Transverse colon (tissue), 4 donors: ENCODE measurements around the gene PRCC. TPM values are rescaled to one million over a fixed set of nuclear protein-coding genes. Genes with fewer than 3 reads are reported as not detected.

Experiments used
- DNase-seq: peaks from one replicate; pipeline ENCODE4 v3.0.0-alpha.2; 2019
- H3K27ac ChIP-seq, 4 donors: fragments of 200-600 bp; sonication (generic); 2 replicates each; pipeline ENCODE4 v1.5.1; 2016 to 2018; ENCODE audit warnings: inconsistent platforms in 4 of 4
- H3K27me3 ChIP-seq: fragments of 200-600 bp; sonication (generic); 2 replicates; pipeline ENCODE4 v1.5.1; 2017; ENCODE audit warnings: inconsistent platforms
- H3K36me3 ChIP-seq, 4 donors: fragments of 200-600 bp; sonication (generic); 2 replicates each; pipeline ENCODE4 v1.5.1; 2017 to 2019; ENCODE audit warnings: inconsistent platforms in 4 of 4
- H3K4me1 ChIP-seq, 4 donors: fragments of 200-600 bp; sonication (generic); 2 replicates each; pipeline ENCODE4 v1.5.1; 2017 to 2020; ENCODE audit warnings: inconsistent platforms in 4 of 4
- H3K4me3 ChIP-seq, 4 donors: fragments of 200-600 bp; sonication (generic); 1 replicate in 1 of 4; 2 replicates in 3 of 4; pipeline versions ENCODE4 v1.5.1 to v1.6.1; 2017 to 2019; ENCODE audit warnings: inconsistent platforms in 4 of 4
- H3K9me3 ChIP-seq, 2 donors: fragments of 200-600 bp; sonication (generic); 2 replicates each; pipeline ENCODE4 v1.5.1; 2017 to 2019; ENCODE audit warnings: inconsistent platforms in 2 of 2
- EP300 ChIP-seq: sonication (generic); formaldehyde crosslinking; IDR thresholded peaks from one replicate; pipeline ENCODE4 v1.6.1; 2017; ENCODE audit warnings: antibody characterized with exemption, low read depth
- POLR2A ChIP-seq: fragments of 450-650 bp; IDR thresholded peaks from one replicate; pipeline ENCODE4 v1.6.1; 2016; ENCODE audit warnings: antibody characterized with exemption, mild to moderate bottlenecking, moderate library complexity
- POLR2AphosphoS5 ChIP-seq, 3 donors: sonication (generic); formaldehyde crosslinking; IDR thresholded peaks; one replicate each; pipeline ENCODE4 v1.6.1; 2016; ENCODE audit warnings: antibody characterized with exemption in 3 of 3
- WGBS, 2 donors: methylation state at CpG; one replicate each; pipeline ENCODE4 v1.1.5; 2018; ENCODE audit warnings: low coverage in 1 of 2; 5-methylcytosine and 5-hydroxymethylcytosine counted together
- in situ Hi-C, 4 donors: fragments of 200-750 bp; cut with MboI; loops; one replicate each; pipeline versions ENCODE4 v1.15.0 to v1.15.1; 2017; ENCODE audit warnings: low sequenced_read_pairs in 3 of 4, low pct_ligation_motif_present in 1 of 4, low pct_unique_long_range_greater_than_20kb in 1 of 4
- intact Hi-C: fragments of 100-400 bp; cut with DNase I; formaldehyde crosslinking; loops from one replicate; pipeline ENCODE4 v1.15.1; 2023; ENCODE audit warnings: low total_unique reads
- total RNA-seq, 4 donors: library from RNA; depleted of rRNA; stranded (reverse); fragments of >200 nt; gene quantifications; one replicate each; pipeline ENCODE4 v1.1.0, GENCODE V29; 2016
- TF ChIP-seq, protein P1 (sequence below), 5 experiments: fragments of 200-600 bp in 3 of 5; fragments of 450-650 bp in 2 of 5; sonication (generic) in 3 of 5; IDR thresholded peaks; 1 replicate in 2 of 5; 2 replicates in 3 of 5; pipeline ENCODE4 v1.5.1; 2016 to 2017; ENCODE audit warnings: antibody characterized with exemption in 5 of 5, inconsistent platforms in 3 of 5, mild to moderate bottlenecking in 2 of 5, moderate library complexity in 1 of 5

Gene PRCC
- total RNA-seq, 4 donors from 2014 or later: 15.1 to 69.9 (median 39.4) TPM

DNA sequence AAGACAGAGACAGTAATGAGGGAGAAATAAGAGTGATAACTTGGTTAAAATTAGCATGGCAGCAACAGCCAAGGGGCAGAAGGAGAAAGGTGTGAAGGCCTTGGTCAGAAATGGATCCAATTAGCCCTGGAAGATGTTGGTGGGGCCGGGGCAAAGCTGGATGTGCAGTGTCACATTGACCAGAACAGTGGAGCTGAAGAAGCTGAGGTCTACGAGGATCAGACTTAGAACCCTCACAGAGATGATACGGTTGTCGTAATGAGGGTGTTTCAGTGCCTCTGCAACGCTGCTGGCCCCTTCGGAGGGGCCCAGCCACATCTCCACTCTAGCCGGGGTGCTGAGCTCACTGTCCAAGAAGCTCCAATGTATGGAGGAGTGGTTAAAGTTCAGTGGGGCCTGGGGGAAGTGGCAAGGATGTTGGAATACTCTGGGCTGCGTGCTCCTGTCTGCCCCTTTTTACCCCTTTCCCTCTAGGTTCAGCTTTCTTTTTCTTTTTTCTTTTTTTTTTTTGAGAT is 35.1 kb downstream of the PRCC start:
- TF ChIP-seq POLR2AphosphoS5 (IDR thresholded peaks at IDR 0.05) (no peak), EP300 (no peak), POLR2A (no peak)
- TF ChIP-seq, protein P1, sequence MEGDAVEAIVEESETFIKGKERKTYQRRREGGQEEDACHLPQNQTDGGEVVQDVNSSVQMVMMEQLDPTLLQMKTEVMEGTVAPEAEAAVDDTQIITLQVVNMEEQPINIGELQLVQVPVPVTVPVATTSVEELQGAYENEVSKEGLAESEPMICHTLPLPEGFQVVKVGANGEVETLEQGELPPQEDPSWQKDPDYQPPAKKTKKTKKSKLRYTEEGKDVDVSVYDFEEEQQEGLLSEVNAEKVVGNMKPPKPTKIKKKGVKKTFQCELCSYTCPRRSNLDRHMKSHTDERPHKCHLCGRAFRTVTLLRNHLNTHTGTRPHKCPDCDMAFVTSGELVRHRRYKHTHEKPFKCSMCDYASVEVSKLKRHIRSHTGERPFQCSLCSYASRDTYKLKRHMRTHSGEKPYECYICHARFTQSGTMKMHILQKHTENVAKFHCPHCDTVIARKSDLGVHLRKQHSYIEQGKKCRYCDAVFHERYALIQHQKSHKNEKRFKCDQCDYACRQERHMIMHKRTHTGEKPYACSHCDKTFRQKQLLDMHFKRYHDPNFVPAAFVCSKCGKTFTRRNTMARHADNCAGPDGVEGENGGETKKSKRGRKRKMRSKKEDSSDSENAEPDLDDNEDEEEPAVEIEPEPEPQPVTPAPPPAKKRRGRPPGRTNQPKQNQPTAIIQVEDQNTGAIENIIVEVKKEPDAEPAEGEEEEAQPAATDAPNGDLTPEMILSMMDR (IDR thresholded peaks at IDR 0.05): no peak
- Histone ChIP-seq H3K36me3 (peaks cover 0 to 35% (median 15%) of the 10 kb centered on the region in 4 donors), H3K27me3 (no peaks in the 10 kb centered on the region), H3K4me3 (no peak overlapping the region), H3K27ac (no peak overlapping the region), H3K9me3 (no peaks in the 10 kb centered on the region), H3K4me1 (peaks cover 5 to 28% (median 8%) of the 10 kb centered on the region in 4 donors)
- no peak for DNase-seq
- intact Hi-C loops (no loop called here), in situ Hi-C loops (no loop called here)
- WGBS, 2 donors: 91 to 92% methylated on average over 2 to 8 of the region's 8 CpGs

DNA sequence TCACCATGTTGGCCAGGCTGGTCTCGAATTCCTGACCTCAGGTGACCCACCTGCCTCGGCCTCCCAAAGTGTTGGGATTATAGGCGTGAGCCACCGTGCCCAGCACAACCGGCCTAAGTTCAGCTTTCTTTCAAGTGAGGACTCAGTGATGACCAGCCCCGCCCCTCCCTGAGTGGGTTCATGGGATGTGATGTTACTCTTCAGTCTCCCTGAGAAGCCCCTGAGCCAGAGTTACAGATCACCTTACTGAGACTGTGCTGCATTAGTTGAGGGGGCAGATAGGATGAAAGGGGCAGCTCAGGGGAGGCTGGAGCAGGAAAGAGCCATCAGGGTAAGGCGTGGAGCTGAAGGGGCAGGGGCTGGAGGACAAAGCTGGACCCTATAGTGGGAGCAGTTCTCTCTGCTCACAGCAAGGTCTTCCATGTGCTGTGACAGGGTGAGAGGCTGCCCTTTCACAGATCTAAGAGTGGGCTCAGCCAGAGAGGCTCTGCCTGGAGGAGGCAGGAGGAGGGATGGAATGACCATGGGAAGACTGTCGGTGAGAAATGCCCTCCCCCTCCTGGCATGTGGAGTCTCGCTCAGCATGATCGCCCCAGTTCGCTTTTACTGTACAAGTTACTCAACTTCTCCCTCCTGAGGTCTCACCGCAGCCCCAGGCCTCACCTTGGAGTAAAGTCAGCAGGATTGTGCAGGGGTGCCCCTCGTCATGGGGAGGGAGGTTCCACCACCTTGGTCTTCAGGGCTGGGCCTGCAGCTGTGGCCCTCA is 35.9 kb downstream of the PRCC start:
- TF ChIP-seq POLR2AphosphoS5 (IDR thresholded peaks at IDR 0.05) (no peak), EP300 (no peak), POLR2A (no peak)
- TF ChIP-seq, protein P1 (IDR thresholded peaks at IDR 0.05): no peak
- in situ Hi-C loops: no loop called here
- H3K4me1 ChIP-seq: peaks cover 5 to 28% (median 8%) of the 10 kb centered on the region in 4 donors

DNA sequence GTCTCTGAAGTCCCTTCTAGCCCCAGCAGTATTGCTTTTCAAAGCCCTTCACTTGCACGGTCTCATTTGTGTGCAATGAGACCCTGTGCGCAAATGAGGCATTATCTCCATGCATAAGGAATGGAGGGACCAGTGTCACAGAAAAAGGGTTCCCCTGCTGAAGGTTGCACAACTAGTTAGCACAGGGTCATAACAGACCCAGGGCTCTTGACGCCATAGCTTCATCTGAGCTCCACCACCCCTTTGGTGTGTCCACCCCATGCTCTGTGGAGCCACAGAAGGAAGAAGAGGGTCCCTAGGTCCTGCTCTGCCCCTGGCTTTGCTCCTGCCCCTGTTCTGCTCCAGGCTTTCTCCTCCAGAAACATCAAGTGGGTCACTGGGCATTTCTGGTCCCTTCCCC is 36.7 kb downstream of the PRCC start:
- intact Hi-C loops (no loop called here), in situ Hi-C loops (no loop called here)
- Histone ChIP-seq H3K27me3 (no peaks in the 10 kb centered on the region), H3K4me3 (no peak overlapping the region), H3K4me1 (peaks cover 5 to 28% (median 8%) of the 10 kb centered on the region in 4 donors), H3K36me3 (peaks cover 0 to 25% (median 9%) of the 10 kb centered on the region in 4 donors), H3K9me3 (no peaks in the 10 kb centered on the region), H3K27ac (no peak overlapping the region)
- DNase-seq: no peak
- 62% methylated on average over 3 of the region's 3 CpGs; no CpG with 5 or more reads in 1 of the 2 donors for WGBS, 2 donors
- TF ChIP-seq, protein P1 (IDR thresholded peaks at IDR 0.05): no peak

More for the DNA sequence above, 35.9 kb downstream of the PRCC start:
- H3K36me3 ChIP-seq: peaks cover 0 to 28% (median 12%) of the 10 kb centered on the region in 4 donors
- H3K27ac ChIP-seq: no peak overlapping the region
- WGBS, 2 donors: 90 to 91% methylated on average over 5 to 13 of the region's 13 CpGs
- no peaks in the 10 kb centered on the region for H3K27me3 ChIP-seq
- intact Hi-C loops: no loop called here
- H3K4me3 ChIP-seq: no peak overlapping the region
- H3K9me3 ChIP-seq: no peaks in the 10 kb centered on the region
- no peak for DNase-seq

DNA sequence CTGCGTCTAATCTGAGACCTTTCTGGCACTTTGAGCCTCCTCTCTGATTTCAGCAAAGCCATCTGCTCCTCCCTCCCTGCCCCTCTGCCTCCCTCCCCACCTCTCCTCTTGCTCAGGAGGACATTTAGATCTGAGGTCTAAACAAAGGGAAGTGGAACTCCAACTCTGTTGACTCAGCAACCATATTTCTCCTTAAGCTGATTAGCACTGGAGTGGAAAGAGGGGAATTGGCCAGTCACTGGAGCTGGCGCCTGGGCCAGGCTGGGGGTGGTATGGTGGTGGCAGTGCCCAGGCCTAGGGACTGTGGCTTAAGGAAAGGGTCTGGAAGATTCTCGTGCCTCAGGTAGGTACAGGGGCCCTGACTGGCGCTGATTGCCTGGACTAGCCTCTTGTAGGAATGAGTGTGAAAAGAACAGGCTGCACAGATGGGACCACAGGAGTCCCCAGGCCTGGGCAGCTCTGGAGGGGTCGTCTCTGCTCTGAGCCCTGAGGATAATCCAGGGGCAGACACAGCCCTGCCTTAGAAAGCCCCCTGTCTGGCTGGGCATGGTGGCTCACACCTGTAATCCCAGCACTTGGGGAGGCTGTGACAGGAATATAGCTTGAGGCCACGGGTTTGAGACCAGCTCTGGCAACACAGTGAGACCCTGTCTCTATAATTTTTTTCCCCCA is 37.4 kb downstream of the PRCC start:
- Histone ChIP-seq H3K4me1 (peaks cover 5 to 28% (median 8%) of the 10 kb centered on the region in 4 donors), H3K4me3 (no peak overlapping the region), H3K27me3 (no peaks in the 10 kb centered on the region), H3K27ac (no peak overlapping the region), H3K9me3 (no peaks in the 10 kb centered on the region), H3K36me3 (peaks cover 0 to 19% (median 5%) of the 10 kb centered on the region in 4 donors)
- in situ Hi-C loops: no loop called here
- TF ChIP-seq POLR2A (no peak), EP300 (no peak), POLR2AphosphoS5 (IDR thresholded peaks at IDR 0.05) (no peak)
- TF ChIP-seq, protein P1 (IDR thresholded peaks at IDR 0.05): no peak
- DNase-seq: no peak
- 50 to 69% methylated on average over 1 to 6 of the region's 6 CpGs for WGBS, 2 donors
- intact Hi-C loops: no loop called here
